Left kidney (tissue), 2 donors: ENCODE results near the gene PTPRM. TPM values are rescaled to one million over a fixed set of nuclear protein-coding genes. Genes with fewer than 3 reads are reported as not detected.

Experiments used
- DNase-seq: peaks from one replicate; pipeline ENCODE4 v3.0.0-alpha.2; 2013
- polyA plus RNA-seq: library from polyadenylated mRNA; unstranded; fragments of 120-200 nt; gene quantifications from one replicate; pipeline ENCODE4 v1.2.1, GENCODE V29; 2013; ENCODE audit not compliant: insufficient read length

The PTPRM gene
- polyA plus RNA-seq, 1 donor: 107 TPM

GRCh38 chr18:8117006-8117371 is 549.9 kb downstream of the PTPRM start:
- no peak for DNase-seq

GRCh38 chr18:8121101-8121500 is 554.0 kb downstream of the PTPRM start:
- DNase-seq: no peak

- no peak for DNase-seq
Measured at GRCh38 chr18:8121942-8122480, 554.9 kb downstream of the PTPRM start.

- no peak for DNase-seq
Measured at GRCh38 chr18:8124232-8125146, 557.4 kb downstream of the PTPRM start.

- no peak for DNase-seq
Measured at GRCh38 chr18:8130096-8130495, 563.0 kb downstream of the PTPRM start.

GRCh38 chr18:8133032-8133431 is 565.9 kb downstream of the PTPRM start:
- no peak for DNase-seq

- DNase-seq: no peak
Measured at GRCh38 chr18:8133888-8134287, 566.8 kb downstream of the PTPRM start.

- no peak for DNase-seq
Measured at GRCh38 chr18:8139127-8139527, 572.0 kb downstream of the PTPRM start.

- DNase-seq: no peak
Measured at GRCh38 chr18:8139891-8140406, 572.8 kb downstream of the PTPRM start.

- no peak for DNase-seq
Measured at GRCh38 chr18:8140841-8141501, 573.9 kb downstream of the PTPRM start.

- no peak for DNase-seq
Measured at GRCh38 chr18:8142131-8142711, 575.1 kb downstream of the PTPRM start.

GRCh38 chr18:8142932-8143331 is 575.8 kb downstream of the PTPRM start:
- no peak for DNase-seq

- DNase-seq: no peak
Measured at GRCh38 chr18:8151181-8151580, 584.1 kb downstream of the PTPRM start.

GRCh38 chr18:8153887-8154583 is 586.9 kb downstream of the PTPRM start:
- DNase-seq: no peak

- DNase-seq: no peak
Measured at GRCh38 chr18:8162802-8163201, 595.7 kb downstream of the PTPRM start.

GRCh38 chr18:8163286-8163959 is 596.3 kb downstream of the PTPRM start:
- DNase-seq: no peak

- no peak for DNase-seq
Measured at GRCh38 chr18:8165095-8165494, 598.0 kb downstream of the PTPRM start.

GRCh38 chr18:8167026-8167425 is 599.9 kb downstream of the PTPRM start:
- no peak for DNase-seq

GRCh38 chr18:8167673-8168072 is 600.6 kb downstream of the PTPRM start:
- no peak for DNase-seq

- no peak for DNase-seq
Measured at GRCh38 chr18:8169722-8170121, 602.6 kb downstream of the PTPRM start.

- no peak for DNase-seq
Measured at GRCh38 chr18:8174771-8175170, 607.7 kb downstream of the PTPRM start.
